GDM1 (cell line): ENCODE results near the gene IGLL1.

ENCODE experiments used
- DNase-seq: peaks from one replicate; lab custom pipeline; 2025; lab: John Stamatoyannopoulos, UW

The IGLL1 gene

GRCh38 chr22:23527971-23528740, 51.9 kb downstream of the IGLL1 start:
- DNase-seq: peak; percentile 61

DNA sequence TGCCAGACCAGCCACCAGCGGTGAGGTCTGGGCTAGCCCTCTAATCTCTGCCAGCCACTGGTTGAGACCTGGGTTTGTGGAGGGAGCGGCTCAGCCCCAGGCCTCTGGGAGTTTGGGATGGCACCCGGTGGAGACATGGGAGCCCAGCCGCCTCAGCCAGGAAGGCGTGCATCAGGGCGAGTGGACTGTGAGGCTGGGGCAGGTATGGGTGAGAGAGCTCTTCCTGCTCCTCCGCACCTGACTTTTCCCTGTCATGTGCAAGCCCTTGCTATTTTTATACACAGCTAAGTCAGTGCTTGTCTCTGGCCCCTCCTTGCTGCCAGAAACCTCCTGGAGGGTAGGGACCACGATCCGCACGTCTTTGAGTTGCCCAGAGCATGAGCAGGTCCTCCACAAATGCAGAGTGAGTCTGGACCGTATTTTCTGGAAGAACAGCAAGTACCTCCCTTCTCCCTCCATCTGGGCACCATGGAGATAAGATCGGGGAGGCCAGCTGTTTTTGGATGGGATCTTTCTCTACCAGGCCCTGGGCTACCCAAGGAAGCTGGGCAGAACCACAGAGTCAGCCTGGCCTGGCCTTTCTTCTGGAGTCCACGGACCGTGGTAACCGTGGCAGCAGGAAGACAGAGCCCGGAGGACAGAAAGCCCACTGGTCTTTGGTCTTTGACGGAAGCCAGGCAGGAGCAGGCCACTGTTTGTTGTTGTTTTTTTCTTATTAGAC, 53.3 kb downstream of the IGLL1 start:
- no peak for DNase-seq

DNA sequence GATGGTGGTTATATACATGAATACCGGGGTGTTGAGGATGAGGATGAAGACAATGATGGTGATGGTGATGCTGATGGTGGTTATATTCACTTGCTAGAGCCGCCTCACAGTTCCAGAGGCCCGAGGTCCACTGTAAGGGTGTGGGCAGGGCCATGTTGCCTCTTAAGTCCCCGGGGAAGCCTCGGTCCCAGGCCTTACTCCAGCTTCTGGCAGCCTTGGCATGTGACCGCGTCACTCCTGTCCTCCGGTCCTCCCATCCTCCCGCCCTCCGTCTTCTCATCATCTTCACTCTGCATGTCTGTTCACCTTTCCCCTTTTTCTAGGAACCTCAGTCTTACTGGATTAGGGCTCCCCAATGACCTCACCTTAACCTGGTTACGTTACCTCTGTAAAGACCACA, 54.6 kb downstream of the IGLL1 start:
- no peak for DNase-seq

DNA sequence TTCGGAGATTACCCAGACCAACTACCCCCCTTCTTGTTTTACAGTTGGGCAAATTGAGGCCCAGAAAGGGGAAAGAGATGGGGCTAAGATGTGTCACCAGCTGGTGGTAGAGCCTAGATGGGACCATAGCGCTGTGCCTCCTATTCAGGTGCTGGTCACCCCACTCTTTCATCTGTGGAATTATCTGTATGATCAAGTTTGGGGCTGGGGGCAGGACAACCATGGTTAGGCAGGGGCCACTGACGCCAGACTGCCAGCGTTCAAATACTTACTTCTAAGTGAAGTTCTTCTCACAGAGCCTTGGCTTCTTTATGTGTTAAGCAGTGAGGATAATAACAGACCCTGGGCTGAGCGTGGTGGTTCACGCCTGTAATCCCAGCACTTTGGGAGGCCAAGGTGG, 55.9 kb downstream of the IGLL1 start:
- DNase-seq: no peak

- no peak for DNase-seq
These were observed 56.4 kb downstream of the IGLL1 start for GRCh38 chr22:23523713-23524112.
